NCI-H2029 (cell line): ENCODE results near the gene CD1E.
"Not testable (repeated sequence)": the region's sequence is repeated elsewhere in the genome, so short reads cannot be mapped to it uniquely, and the experiment has no call there.

Experiments
- DNase-seq: peaks from one replicate; lab custom pipeline; 2025; lab: John Stamatoyannopoulos, UW

The CD1E gene

GRCh38 chr1:158362941-158363340 lies 9.2 kb downstream of the CD1E start:
- DNase-seq, result no peak

- DNase-seq, result no peak
Observed at GRCh38 chr1:158366783-158367182, 13.1 kb downstream of the CD1E start.

GRCh38 chr1:158371188-158371953 lies 17.7 kb downstream of the CD1E start:
- no peak for DNase-seq

- DNase-seq, result not testable (repeated sequence)
Observed at GRCh38 chr1:158374101-158374500, 20.4 kb downstream of the CD1E start.

- no peak for DNase-seq
Observed at GRCh38 chr1:158374860-158375259, 21.2 kb downstream of the CD1E start.

GRCh38 chr1:158390331-158390730 lies 36.6 kb downstream of the CD1E start:
- no peak for DNase-seq

GRCh38 chr1:158391099-158391498 lies 37.4 kb downstream of the CD1E start:
- no peak for DNase-seq

GRCh38 chr1:158393476-158393875 lies 39.8 kb downstream of the CD1E start:
- DNase-seq, result no peak

- no peak for DNase-seq
Observed at GRCh38 chr1:158396646-158397045, 43.0 kb downstream of the CD1E start.

- no peak for DNase-seq
Observed at GRCh38 chr1:158398818-158399514, 45.3 kb downstream of the CD1E start, which contains the start of gene OR10T2. TSS of gene OR10T2 (minus strand) at chr1:158399466. CDS start at chr1:158399466, 0 bp downstream.

GRCh38 chr1:158400871-158401270 lies 47.2 kb downstream of the CD1E start:
- DNase-seq, result no peak

- DNase-seq, result no peak
Observed at GRCh38 chr1:158407092-158407491, 53.4 kb downstream of the CD1E start.
